Fibroblast of skin of left quadriceps (primary cell): ENCODE results near the gene RUSF1.
A peak's percentile ranks its signal among the peaks of the same experiment; 100 is the strongest.
"Not testable (repeated sequence)": the region's sequence is repeated elsewhere in the genome, so short reads cannot be mapped to it uniquely, and the experiment has no call there.

Experiments used
- DNase-seq, 2 experiments: peaks; one replicate each; pipeline ENCODE4 v3.0.0-alpha.2; 2013; ENCODE audit warnings: low read depth in 2 of 2

The RUSF1 gene

DNA sequence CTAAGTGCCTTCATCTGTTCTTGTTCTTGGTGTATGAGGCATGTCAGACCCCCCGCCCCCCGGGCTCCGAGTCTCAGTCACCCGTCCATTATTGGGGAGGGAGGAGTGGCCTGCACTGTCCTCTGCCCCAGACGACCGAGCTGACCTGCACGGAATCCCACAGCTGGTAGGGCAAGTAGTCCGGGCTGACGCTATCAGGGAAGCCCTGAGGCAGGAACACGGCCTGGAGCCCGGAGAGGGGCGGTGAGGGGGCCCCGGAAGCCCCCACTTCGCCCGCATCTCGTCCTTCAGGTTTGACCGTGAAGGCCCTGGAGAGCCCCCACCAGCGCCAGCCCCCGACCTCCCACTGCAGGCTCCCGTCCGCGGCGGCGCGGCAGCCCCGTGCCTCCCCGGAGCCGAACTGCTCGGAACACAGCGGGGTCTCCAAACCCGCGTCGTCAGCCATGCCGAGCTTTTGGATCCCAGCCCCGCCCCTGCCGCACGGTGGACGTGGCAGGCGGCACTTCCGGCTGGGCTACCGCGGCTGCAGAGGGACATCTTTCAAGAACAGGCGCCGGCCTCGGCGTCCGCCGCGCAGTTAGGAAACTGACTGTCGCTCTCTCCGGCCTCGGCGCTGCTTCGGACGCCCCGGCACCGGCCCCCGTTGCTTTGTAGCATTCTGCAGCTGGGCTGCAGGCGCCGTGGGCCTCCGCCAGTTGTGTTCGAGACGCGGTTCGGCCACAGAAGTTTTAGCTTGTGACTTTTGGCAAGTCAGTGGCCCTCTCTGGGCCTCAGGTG, at the start of gene RUSF1:
Gene RUSF1 (minus strand): TSS at position 463 of the 777 bp plus-strand sequence. CDS start 18 bp downstream, at position 445.
- peak; percentile 80 to 82 for DNase-seq

DNA sequence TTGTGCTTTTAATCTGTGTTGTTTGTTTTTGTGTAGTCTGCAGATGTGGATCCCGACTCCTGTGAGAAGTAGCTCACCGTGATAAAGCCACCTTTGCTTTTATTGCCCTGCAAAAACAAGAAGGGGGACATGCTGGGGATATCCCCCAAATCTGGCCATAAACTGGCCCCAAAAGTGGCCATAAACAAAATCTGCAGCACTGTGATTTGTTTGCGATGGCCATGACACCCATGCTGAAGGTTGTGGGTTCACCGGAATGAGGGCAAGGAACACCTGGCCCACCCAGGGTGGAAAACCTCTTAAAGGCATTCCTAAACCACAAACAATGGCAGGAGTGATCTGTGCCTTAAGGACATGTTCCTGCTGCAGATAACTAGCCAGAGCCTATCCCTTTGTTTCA, 34.6 kb upstream of the RUSF1 start:
- no peak for DNase-seq

DNA sequence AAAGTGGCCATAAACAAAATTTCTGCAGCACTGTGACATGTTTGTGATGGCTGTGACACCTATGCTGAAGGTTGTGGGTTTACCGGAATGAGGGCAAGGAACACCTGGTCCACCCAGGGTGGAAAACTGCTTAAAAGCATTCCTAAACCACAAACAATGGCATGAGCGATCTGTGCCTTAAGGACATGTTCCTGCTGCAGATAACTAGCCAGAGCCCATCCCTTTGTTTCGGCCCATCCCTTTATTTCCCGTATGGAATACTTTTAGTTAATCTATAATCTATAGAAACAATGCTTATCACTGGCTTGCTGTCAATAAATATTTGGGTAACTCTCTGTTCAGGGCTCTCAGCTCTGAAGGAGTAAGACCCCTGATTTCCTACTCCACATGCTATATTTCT, 31.6 kb upstream of the RUSF1 start:
- not testable (repeated sequence) for DNase-seq

DNA sequence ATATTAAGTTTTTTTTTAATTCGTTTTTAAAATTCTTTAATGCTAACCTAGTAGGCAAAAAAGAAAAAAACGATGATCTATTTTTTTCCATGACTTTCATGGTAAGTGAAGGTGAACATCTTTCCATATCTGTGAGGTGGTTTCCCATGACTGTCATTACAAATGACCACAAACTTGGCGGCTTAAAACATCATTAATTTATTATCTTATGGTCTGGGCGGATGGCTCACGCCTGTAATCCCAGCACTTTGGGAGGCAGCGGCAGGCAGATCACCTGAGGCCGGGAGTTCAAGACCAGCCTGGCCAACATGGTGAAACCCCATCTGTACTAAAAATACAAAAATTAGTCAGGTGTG, 30.0 kb upstream of the RUSF1 start:
- DNase-seq, result not testable (repeated sequence)

DNA sequence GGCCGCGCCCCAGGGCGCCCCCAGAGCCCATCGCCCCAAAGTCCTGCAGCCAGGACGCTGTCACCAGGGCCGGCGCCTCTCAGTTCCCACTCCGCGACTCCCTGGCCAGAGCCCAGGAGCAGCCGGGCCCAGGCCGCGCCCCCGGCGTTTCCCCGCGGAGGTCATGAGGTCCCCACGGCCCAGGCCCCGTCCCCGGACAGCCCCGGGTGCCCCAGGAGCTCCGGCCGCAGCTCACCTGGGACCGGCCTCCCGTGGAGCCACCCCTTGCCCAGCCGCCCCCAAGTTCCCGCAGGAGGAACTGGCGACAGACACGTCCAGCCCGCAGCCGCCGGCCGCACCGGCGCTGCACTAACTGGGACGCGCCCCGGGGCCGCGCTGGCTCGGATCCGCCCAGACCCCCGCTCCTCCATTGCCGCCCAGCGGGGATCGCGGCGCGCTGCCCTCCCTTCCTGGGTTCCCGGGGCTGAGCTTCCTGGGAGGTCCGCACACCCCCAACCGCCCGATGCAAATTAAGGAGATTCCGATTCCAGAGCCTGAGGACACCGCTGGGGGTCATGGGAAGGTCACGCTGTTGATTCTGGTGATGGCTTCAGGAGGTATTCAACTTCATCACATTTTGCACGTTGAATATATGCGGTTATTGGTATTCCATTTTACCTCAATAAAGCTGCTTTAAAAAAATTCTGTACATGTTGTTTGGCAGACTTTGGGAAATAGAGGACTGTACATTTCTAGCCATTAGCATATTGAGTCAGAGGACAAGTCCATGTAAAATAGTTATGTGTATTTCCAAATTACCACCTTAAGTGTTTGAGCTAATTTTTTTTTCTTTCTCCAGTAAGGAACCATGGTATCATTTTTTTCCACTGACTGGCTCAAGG, 29.4 kb upstream of the RUSF1 start:
- DNase-seq, result no peak

DNA sequence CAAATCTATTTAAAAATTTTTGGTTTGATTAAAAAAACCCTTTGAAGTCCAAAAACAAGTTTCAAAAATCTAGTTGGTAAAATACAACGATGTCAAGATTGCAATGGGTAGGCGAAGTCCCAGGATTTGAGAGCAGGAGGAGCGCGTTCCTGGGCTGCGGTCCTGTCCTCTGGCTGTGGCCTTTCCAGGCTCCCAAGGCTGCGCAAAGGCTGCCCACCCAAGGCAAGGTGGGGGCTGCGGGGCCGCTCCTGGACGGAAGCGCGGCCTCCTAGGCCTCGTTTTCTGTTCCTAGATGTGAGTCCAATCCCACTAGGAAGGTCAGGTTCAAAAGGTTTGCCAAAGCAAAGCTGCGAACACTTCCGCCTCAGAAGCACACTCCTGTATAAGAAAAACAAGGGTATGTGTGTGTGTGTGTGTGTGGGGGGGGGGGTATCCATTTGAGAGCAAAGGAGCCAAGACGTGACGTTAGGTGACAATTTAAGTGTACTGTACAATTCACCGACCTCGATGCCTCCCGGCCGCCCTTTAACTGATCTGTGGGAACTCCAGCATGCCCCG, 28.7 kb upstream of the RUSF1 start:
- no peak for DNase-seq

DNA sequence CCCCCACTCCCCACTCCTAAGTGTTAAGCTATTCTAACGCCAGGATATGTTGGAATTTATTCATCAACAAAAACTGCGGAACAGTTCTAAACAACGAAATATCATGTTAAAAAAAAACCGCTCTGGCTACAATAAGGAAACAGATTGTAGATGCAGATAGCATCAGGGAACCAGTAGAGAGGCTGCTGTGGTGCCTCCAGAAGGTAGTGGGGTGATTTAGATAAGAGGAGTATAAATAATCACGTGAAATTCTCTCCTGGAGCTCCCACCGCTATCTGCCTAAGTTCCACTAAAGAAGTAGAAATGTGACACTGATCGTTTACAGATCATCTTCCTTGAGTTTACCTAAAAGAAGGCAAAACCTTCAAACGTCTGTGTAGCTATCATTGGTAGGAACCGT, 27.5 kb upstream of the RUSF1 start:
- no peak for DNase-seq

DNA sequence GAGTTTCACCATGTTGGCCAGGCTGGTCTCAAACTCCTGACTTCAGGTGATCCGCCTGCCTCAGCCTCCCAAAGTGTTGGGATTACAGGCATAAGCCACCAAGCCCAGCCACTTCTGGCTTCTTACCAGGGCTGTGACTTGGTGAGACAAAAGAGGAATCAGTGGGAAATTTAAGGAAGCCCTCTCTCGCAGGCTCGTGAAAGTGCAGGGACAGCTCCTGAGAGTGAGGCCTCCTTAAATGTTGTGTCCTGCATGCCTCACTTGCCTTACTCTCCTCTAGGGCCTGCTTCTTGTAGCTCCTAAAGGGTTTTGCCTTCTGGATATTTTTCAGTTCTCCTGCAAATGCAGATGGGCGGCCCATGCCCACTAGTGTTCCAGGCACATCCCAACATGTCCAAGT, 24.7 kb upstream of the RUSF1 start:
- DNase-seq, result no peak

DNA sequence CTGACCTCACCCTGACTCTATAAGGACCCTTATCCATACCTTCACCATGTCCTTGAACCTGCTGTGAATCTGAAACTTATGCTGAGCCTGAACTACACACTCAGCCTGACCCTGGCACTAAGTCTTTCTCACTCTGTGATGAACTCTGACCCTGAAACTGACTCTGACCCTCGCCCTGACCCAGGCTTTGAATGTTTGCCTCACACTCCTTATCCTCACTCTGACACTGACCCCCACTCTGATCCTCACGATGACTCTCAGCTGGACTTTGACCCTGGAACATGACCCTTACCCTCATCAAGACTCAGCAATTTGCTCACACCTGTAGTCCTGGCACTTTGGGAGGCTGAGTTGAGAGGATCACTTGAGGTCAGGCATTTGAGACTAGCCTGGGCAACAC, 23.9 kb upstream of the RUSF1 start:
- DNase-seq, result no peak

DNA sequence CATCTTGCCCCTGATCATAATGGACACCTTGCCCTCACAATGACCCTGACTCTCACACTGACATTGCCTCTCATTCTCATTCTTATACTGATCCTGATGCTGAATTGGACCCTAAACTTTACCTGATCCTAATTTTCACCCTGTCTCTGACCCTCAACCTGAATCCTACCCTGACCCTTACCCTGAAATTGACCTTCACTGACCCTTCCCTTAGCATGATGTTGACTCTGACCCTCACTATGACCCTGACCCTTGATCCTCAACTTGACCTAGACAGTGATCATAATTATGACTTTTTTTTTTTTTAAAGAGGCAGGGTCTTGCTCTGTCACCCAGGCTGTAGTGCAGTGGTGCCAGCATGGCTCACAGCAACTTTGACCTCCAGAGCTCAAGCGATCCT, 22.9 kb upstream of the RUSF1 start:
- no peak for DNase-seq

DNA sequence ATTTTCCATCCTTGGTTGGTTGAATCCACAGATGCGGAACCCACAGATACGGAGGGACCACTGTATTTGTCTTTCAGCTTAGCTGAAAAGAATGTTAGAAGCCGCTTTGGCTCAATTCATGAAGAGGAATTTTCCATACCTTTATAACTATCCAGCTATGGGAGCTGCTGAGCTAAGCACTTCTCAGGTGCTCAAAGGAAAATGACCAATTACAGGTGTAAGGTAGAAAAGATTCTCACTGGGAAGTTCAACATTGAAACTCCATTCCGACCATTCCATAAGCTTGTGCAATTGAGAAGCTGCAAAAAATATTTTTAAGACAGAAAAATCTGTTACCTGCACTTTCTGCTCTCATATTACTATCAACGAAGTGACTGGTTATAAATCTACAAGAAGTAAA, 22.2 kb upstream of the RUSF1 start:
- DNase-seq, result no peak

DNA sequence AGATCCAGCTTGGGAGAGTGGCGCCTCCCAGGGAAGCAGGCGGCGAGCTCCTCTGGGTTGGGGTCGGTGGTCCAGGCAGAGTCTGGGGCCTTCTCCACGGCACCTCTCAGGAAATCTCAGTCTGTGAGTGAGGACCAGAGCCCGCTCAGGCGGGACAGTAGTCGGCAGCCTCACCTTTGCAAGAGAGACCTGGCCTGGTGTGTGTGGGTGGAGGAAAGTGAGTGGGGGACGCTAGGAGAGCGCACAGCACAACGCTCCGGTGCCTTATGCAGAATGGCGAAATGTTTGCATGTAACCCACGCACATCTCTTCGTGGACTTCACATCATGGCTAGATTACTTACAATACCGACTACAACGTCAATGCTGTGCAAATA, 21.7 kb upstream of the RUSF1 start:
- DNase-seq, result no peak

DNA sequence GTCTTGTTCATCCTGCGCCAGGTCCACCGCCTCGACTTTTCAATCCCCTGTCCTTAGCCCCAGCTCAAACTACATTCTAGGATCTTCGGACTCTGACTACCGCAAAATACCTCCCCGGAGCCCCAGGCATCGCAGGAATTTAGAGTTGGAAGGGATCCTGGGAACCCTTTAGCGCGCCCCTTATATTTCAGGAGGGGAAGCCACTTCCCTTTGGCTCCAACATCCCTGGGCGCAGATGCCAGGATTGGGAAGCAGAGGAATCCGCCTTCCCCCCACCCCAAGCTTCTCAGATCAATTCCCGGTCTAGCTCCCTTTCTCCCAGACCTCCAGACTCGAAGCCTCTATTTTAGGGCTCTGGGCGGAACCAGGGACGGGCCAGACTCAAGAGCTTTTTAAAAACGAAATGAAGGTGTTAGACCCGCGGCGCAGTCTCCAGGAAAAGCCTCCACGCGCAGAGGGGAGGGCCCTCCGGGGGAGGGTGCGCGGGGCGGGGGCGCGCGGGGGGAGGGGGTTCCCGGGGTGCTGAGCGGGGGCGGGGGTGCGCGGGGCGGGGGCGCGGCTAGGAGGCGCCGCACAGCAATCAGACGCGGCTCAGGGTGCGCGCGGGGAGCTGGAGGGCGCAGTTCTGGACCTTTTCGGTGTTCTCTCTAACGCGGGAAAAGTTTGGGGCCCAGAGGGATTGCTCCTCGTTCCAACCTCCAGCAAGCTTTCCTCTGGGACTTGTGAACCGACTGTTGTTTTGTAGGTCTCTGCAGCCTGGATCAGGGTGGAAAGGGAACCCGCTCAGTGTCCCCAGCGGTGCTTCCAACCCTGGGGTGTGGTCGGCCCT, 21.1 kb upstream of the RUSF1 start:
- peak; percentile 39 to 45 for DNase-seq

DNA sequence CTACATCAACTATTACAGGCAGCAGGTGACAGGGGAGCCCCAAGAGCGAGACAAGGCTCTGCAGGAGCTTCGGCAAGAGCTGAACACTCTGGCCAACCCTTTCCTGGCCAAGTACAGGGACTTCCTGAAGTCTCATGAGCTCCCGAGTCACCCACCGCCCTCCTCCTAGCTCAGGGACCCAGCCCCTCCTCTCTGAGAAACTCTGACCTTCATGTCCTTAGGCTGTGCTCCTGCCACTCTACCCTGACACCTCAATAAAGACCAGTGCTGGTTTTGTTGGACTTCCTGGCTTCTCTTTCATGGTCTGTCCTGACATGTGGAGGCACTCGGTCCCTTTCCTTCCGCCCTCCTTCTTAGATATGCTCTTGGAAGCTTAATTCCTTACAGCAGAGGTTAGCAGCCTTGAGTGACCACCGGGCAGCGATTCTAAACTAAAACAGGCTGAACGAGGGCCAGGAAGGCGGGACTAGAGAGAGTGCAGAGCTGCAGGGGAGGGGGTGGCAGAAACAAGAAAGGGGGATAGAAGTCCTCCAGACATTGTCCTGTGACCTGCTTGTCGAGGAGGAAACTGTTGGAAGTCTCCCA, 20.4 kb upstream of the RUSF1 start:
- no peak for DNase-seq

DNA sequence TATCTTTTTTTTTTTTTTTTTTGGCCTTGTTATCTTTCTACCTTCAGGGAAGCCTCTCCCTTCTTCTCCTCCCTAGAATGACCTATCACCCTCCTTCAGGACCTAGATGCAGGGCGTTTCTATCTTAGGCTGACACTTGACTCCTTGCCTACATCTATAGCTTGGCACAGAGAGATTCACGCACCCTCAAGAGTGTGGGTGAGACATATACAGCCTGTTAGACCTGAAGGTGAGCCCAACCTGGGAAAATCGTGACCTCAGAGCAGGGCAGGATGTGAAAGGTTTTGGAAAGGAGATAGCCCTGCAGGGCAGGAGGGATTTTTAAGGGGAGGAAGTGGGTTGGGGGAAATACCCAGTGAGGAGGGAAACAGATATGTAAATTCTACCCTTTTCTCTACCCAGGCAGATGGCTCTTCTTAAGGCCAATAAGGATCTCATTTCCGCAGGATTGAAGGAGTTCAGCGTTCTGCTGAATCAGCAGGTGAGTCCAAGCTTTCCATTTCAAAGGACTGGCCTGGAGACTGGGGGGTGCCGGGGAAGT, 19.6 kb upstream of the RUSF1 start, which contains the start of gene AHSP:
Gene AHSP (plus strand): TSS at position 167 of the 541 bp plus-strand sequence. CDS start 240 bp downstream, at position 407.
- DNase-seq, result no peak

DNA sequence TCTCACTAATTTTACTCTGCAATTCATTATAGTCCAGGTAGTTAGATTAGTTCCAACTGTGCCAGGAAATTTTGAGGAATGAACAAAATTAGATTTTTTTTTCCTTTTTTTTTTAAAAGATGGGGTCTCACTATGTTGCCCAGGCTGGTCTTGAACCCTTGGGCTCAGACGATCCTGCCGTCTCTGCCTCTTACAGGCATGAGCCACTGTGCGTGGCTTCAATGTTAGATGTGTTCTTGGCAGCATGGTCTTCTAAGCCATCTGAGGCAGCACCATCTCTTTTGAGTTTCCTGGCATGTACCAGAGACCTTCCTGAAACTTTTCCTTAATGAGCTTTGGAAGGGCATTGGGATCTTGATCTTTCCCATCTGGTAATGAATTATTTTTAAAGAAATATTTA, 16.9 kb upstream of the RUSF1 start:
- DNase-seq, result no peak

DNA sequence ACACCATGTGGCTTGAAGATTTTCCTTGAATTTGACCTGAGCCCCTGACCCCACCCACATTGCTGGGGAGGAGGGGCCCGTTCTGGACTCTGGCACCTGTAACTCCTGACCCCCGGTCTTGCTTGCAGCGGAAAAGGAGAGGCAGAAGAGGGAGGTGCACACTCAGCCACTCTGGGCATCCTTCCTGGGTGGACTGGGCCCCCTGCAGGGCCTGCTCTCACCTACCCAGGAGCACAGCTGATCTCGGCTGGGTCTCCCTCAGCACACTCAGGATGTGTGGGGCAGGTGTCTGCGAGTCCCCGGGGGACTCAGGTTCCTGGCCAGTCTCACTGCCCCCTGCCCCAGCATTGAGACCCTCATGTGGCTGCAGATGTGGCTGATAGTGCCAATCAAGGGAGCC, 15.6 kb upstream of the RUSF1 start:
- DNase-seq, result not testable (repeated sequence)

DNA sequence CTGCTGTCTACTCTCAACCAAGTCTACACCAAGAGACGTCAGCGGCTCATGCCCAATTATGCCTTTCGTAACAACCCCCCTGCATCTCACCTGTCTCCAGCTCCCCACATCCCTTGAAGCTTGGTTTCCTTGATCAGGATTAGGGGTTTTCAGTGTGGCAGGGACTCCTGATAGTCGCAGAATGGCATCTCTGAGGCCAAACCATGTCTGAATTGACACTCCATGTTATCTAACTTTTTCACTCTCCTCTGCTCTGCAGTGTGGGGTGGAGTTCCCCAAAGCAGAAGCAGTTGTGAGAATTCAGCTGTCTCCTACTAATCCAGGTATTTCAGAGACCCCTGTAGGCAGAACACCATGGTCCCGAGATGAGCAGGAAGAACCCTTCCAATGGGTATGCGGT, 13.9 kb upstream of the RUSF1 start:
- no peak for DNase-seq

DNA sequence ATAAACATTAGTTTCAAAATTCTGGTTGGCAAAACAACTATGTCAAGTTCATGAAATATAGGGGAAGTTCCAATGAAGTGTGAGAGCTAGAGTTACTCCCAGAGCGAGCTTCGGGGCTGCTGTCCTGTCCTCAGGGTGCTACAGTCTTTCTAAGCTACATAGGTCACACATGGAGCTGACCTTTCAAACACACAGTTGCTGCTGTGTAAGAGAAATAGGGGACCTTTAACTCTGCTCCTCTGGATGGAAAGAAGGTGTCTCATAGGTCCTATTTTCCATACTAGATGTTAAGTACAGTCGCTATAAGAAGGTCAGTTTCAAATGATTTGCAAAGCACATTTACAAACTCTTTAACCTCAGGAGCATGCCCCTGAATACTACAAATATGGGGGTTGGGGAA, 13.2 kb upstream of the RUSF1 start:
- no peak for DNase-seq

DNA sequence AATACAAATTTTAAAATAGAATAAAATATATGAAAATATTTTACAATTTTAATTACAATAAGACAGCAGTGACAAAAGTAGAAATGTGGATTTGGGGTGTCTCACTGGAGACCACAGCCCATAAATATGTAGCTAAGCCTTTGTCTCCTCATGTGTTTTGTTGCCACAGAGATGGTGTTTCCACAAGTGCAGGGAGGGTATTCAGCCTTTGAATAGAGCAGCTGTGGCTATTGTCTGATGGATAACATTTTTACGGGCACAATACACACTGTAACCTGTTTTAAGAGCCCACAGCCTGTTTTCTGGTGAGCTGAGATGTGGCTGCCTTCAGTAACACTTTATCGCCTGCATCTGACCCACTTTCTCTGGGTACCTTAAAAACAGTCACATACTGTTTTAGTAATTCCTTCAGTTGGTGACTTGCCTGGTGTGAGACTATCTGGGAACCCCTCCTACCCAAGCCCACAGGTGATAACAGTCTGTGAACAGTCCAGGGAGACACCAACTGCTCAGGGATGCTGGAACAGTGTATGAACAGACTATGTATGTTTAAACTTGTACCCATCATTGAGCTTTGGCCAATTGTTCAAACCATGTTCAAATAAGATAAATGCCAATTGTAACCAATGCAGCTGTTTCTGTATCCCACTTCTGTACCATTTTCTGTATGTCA, 11.7 kb upstream of the RUSF1 start:
- no peak for DNase-seq
